ENCODE data around the gene CCDC157.

DNA sequence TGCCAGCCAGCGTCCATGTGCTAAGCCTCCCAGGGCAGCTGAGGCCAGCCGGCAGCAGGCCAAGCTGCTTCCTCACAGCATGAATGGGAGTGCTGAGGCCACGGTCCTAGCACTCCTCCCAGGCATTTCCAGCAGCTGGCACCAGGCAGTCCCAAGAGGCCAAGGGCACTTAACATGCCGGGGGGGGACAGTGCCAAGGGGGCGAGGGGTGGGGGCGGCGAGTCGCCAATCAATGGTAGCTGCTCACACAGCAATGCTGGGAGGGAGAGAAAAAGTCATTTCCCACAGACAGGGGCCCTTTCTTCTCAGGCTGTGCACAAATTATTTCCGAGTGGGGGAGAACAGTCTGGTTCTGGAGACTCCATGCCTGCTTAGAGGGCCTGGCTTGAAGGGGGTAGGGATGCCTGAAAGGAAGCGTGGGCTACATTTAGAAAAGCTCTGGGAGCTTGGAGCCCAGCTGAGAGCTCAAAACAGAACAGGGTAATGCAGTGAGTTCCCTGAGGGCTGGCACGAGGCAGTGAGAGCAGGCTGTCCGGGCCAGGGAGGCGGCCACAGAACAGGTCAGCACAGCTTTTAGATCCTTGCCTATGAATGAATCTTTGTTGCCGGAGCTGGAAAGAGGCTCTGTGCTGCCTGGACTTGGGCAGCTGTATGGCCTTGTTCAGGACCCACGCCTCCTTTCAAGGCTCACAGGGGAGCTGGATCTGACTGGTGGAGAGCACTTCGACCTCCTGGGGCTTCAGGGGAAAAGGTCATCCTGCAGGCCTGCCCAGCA is 15.7 kb upstream of the CCDC157 start:
- TF ChIP-seq POLR2A (IDR thresholded peaks at IDR 0.05) = no peak
- TF ChIP-seq, protein P1, sequence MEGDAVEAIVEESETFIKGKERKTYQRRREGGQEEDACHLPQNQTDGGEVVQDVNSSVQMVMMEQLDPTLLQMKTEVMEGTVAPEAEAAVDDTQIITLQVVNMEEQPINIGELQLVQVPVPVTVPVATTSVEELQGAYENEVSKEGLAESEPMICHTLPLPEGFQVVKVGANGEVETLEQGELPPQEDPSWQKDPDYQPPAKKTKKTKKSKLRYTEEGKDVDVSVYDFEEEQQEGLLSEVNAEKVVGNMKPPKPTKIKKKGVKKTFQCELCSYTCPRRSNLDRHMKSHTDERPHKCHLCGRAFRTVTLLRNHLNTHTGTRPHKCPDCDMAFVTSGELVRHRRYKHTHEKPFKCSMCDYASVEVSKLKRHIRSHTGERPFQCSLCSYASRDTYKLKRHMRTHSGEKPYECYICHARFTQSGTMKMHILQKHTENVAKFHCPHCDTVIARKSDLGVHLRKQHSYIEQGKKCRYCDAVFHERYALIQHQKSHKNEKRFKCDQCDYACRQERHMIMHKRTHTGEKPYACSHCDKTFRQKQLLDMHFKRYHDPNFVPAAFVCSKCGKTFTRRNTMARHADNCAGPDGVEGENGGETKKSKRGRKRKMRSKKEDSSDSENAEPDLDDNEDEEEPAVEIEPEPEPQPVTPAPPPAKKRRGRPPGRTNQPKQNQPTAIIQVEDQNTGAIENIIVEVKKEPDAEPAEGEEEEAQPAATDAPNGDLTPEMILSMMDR (IDR thresholded peaks at IDR 0.05) = no peak
